ENCODE results near the gene FBXW11. TPM values are rescaled to one million over a fixed set of nuclear protein-coding genes. Genes with fewer than 3 reads are reported as not detected.
A peak's percentile ranks its signal among the peaks of the same experiment; 100 is the strongest.
"Not testable (repeated sequence)": the region's sequence is repeated elsewhere in the genome, so short reads cannot be mapped to it uniquely, and the experiment has no call there.

The FBXW11 gene
- total RNA-seq, 1 donor, result 64.8 TPM

- H3K4me3 ChIP-seq (ENCODE audit: low read depth, low read length), result no peak overlapping the region
- no peak for TF ChIP-seq CTCF (IDR thresholded peaks at IDR 0.05; ENCODE audit: insufficient read depth, low read length)
- DNase-seq (ENCODE audit: low read depth), result no peak
These were observed 54.4 kb downstream of the FBXW11 start for GRCh38 chr5:171952021-171952420.

GRCh38 chr5:171951218-171951617 lies 55.2 kb downstream of the FBXW11 start:
- no peak overlapping the region for H3K4me3 ChIP-seq (ENCODE audit: low read depth, low read length)
- no peak for TF ChIP-seq CTCF (IDR thresholded peaks at IDR 0.05; ENCODE audit: insufficient read depth, low read length)
- DNase-seq (ENCODE audit: low read depth), result no peak

GRCh38 chr5:171946000-171946781 lies 60.2 kb downstream of the FBXW11 start:
- no peak for DNase-seq (ENCODE audit: low read depth)
- H3K4me3 ChIP-seq (ENCODE audit: low read depth, low read length), result no peak overlapping the region

GRCh38 chr5:171945476-171945875 lies 61.0 kb downstream of the FBXW11 start:
- H3K4me3 ChIP-seq (ENCODE audit: low read depth, low read length), result no peak overlapping the region
- DNase-seq (ENCODE audit: low read depth), result no peak
- TF ChIP-seq CTCF (IDR thresholded peaks at IDR 0.05; ENCODE audit: insufficient read depth, low read length), result no peak

More at GRCh38 chr5:171946000-171946781, 60.2 kb downstream of the FBXW11 start:
- TF ChIP-seq CTCF (IDR thresholded peaks at IDR 0.05; ENCODE audit: insufficient read depth, low read length), result no peak

- peak; percentile 20 for DNase-seq (ENCODE audit: low read depth)
- no peak overlapping the region for H3K4me3 ChIP-seq (ENCODE audit: low read depth, low read length)
- TF ChIP-seq CTCF (IDR thresholded peaks at IDR 0.05; ENCODE audit: insufficient read depth, low read length), result no peak
These were observed 61.4 kb downstream of the FBXW11 start for GRCh38 chr5:171945066-171945465.

- DNase-seq (ENCODE audit: low read depth); H3K4me3 ChIP-seq (ENCODE audit: low read depth, low read length): not testable (repeated sequence)
These were observed 64.3 kb downstream of the FBXW11 start for GRCh38 chr5:171942112-171942516.

- DNase-seq (ENCODE audit: low read depth); H3K4me3 ChIP-seq (ENCODE audit: low read depth, low read length): not testable (repeated sequence)
These were observed 64.8 kb downstream of the FBXW11 start for GRCh38 chr5:171941675-171942074.

GRCh38 chr5:171941275-171941674 lies 65.2 kb downstream of the FBXW11 start:
- H3K4me3 ChIP-seq (ENCODE audit: low read depth, low read length), result not testable (repeated sequence)

More at GRCh38 chr5:171941275-171941674, 65.2 kb downstream of the FBXW11 start:
- not testable (repeated sequence) for DNase-seq (ENCODE audit: low read depth)
